Thoracic aorta (tissue), 2 donors: ENCODE measurements around the gene PTPRM. TPM values are rescaled to one million over a fixed set of nuclear protein-coding genes. Genes with fewer than 3 reads are reported as not detected.

ENCODE experiments used
- ATAC-seq: fragments of 150-250 bp; one replicate; pipeline ENCODE4 v1.8.0; 2017; ENCODE audit warnings: low read depth; ENCODE audit not compliant: insufficient number of reproducible peaks, low FRiP score
- DNase-seq: peaks from one replicate; pipeline ENCODE4 v3.0.0-alpha.2; 2020; ENCODE audit warnings: low spot score
- H3K27ac ChIP-seq, 2 donors: fragments of 200-600 bp; sonication (generic); 1 replicate in 1 of 2; 2 replicates in 1 of 2; pipeline ENCODE4 v1.5.1; 2016; ENCODE audit warnings: mild to moderate bottlenecking in 2 of 2, moderate library complexity in 2 of 2
- H3K27me3 ChIP-seq: fragments of 200-600 bp; sonication (generic); replicated peaks from 2 replicates; pipeline ENCODE4 v1.6.0; 2016; ENCODE audit warnings: mild to moderate bottlenecking; ENCODE audit not compliant: insufficient read depth
- H3K36me3 ChIP-seq: fragments of 200-600 bp; sonication (generic); one replicate; pipeline ENCODE4 v1.5.1; 2016
- H3K4me1 ChIP-seq, 2 donors: fragments of 200-600 bp; sonication (generic); 1 replicate in 1 of 2; 2 replicates in 1 of 2; pipeline versions ENCODE4 v1.5.1 to v1.6.0; 2016; ENCODE audit warnings: low read depth in 2 of 2, mild to moderate bottlenecking in 1 of 2; ENCODE audit not compliant: control insufficient read depth in 1 of 2
- H3K4me3 ChIP-seq: fragments of 200-600 bp; sonication (generic); 2 replicates; pipeline ENCODE4 v1.5.1; 2016; ENCODE audit warnings: mild to moderate bottlenecking
- H3K9me3 ChIP-seq: fragments of 200-600 bp; sonication (generic); 2 replicates; pipeline ENCODE4 v1.5.1; 2016
- total RNA-seq, 2 donors: library from RNA; depleted of rRNA; stranded (reverse); fragments of >200 nt; gene quantifications; one replicate each; pipeline versions ENCODE4 v1.1.0 to v1.2.3, GENCODE V29; 2016
- TF ChIP-seq, protein P1 (sequence below): fragments of 200-600 bp; sonication (generic); IDR thresholded peaks from one replicate; pipeline ENCODE4 v1.5.1; 2019; ENCODE audit warnings: antibody characterized with exemption

PTPRM gene
- total RNA-seq, 2 donors from 2014 or later, result 90.3 to 102 TPM

DNA sequence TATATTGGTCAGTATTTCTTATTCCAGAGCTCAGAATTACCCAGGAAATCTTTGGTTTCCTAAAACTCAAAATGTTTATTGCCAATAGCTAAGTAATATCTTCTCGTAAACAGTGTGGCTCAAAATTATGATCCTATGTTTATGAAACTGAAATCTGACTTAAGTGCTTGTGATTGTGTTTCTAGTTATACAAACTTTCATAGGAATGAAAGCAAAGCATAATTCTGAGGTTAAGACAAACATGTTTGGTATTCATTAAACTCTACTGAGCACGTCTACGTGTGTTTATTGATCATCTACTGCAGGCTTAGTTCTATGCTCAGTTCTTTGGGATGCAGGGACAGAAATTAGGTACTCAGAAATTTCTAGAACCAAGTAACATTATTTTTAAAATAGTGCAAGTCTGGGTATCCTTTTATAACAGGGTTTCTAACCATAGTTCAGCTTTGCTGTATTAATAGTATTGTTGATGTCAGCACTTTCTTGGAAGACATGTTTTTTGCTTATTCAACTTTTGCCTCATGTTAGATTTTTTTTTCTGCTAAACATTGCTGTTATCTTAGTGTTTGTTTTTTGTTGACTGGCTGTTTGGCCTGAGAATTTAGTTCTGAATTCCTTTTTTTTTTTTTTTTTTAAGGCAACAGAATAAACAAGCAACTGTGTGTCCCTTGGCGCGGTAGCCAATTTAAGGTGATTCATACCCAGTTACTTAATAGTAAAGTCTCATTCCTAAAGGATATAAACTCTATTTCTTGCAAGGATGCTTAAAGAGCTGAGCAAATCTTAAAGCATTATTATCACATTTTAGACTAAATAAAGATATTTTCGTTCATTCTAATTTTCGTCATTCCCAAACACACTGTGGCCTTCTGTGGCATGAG is 31.3 kb downstream of the PTPRM start:
- ATAC-seq (peak; percentile 75), DNase-seq (no peak)
- H3K27ac ChIP-seq, result peak overlapping the region in 1 of 2 donors; percentile 41
- no peak overlapping the region for H3K4me3 ChIP-seq
- H3K9me3 ChIP-seq, result no peaks in the 10 kb centered on the region
- TF ChIP-seq, protein P1, sequence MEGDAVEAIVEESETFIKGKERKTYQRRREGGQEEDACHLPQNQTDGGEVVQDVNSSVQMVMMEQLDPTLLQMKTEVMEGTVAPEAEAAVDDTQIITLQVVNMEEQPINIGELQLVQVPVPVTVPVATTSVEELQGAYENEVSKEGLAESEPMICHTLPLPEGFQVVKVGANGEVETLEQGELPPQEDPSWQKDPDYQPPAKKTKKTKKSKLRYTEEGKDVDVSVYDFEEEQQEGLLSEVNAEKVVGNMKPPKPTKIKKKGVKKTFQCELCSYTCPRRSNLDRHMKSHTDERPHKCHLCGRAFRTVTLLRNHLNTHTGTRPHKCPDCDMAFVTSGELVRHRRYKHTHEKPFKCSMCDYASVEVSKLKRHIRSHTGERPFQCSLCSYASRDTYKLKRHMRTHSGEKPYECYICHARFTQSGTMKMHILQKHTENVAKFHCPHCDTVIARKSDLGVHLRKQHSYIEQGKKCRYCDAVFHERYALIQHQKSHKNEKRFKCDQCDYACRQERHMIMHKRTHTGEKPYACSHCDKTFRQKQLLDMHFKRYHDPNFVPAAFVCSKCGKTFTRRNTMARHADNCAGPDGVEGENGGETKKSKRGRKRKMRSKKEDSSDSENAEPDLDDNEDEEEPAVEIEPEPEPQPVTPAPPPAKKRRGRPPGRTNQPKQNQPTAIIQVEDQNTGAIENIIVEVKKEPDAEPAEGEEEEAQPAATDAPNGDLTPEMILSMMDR, result no peak
- H3K27me3 ChIP-seq, result no peaks in the 10 kb centered on the region
- no peaks in the 10 kb centered on the region for H3K36me3 ChIP-seq
- peaks cover 9 to 28% of the 10 kb centered on the region in 2 donors for H3K4me1 ChIP-seq

DNA sequence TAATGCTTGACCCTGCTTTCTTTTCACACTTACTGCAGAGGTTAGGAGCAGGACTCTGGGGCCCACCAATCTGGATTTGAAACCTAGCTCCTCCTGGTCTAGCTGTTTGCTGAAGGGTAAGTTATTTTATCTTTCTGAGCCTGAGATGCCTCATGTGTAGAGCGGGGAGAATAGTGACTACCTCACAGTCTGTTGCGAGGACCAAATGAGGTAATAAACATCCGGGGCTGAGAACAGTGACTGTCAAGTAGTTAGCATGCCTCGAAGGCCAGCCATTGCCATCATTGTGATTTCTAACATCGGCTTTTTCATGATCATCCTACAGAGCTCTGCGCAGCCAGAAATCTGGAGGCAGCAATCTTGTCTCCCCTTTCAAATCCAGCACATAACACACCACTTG is 32.9 kb downstream of the PTPRM start:
- DNase-seq (no peak), ATAC-seq (no peak)
- Histone ChIP-seq H3K9me3 (no peaks in the 10 kb centered on the region), H3K27ac (peak overlapping the region in 1 of 2 donors; percentile 41), H3K27me3 (no peaks in the 10 kb centered on the region), H3K4me1 (peaks cover 9 to 30% of the 10 kb centered on the region in 2 donors), H3K36me3 (no peaks in the 10 kb centered on the region), H3K4me3 (no peak overlapping the region)
- TF ChIP-seq, protein P1, result no peak

DNA sequence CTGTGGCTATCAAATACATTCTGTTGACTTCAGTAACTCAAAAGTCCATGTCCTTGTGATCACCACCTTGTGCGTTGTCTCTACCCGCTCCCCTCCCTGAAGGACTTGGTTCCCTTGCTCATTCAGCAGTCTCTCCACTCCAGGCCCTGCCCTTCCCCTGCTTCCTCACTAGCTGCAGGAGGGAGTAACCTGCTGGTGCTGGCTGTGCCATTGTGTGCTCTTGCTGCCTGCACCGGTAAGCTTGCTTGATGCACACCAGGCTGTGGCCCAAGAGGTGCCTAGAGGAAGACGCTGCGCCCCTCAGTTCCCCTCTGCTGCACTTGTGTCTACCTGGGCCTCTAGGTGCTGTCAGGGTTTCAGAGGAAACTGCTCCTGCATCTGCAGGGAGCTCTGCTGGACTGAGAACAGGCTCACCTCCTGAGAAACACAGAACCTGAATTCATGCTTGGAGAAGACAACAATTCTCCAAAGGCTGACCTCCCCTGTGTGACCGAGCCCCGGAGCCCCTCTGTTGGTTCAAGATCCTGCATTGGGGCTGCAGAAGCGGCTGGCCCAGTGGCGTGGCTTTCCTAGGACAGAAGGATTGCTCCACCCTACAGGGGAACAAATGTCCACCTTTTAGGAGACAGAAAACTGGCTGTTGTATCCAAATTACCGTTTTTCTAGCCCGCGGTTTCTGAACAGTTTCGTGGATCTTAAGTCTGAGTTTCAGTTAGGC is 33.6 kb downstream of the PTPRM start:
- ATAC-seq (no peak), DNase-seq (no peak)
- Histone ChIP-seq H3K9me3 (no peaks in the 10 kb centered on the region), H3K27me3 (no peaks in the 10 kb centered on the region), H3K27ac (no peak overlapping the region), H3K4me1 (peaks cover 9 to 30% of the 10 kb centered on the region in 2 donors), H3K36me3 (no peaks in the 10 kb centered on the region), H3K4me3 (no peak overlapping the region)
- TF ChIP-seq, protein P1, result no peak

DNA sequence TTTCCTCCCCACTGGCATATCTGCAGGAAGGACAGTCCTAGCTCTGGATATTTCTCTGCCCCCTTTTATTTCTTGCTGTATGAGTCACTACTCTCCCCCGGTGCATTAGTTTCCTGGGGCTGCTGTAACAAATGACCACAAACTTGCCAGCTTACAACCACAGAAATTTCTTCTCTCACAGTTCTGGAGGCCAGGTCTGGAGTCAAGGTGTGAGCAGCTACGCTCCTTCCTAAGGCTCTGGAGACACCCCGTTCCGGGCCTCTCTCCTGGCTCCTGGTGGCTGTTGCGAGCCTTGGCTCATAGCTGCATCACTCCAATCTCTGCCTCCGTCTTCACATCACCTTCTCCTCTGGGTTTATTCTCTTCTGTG is 34.1 kb downstream of the PTPRM start:
- no peak for DNase-seq
- Histone ChIP-seq H3K4me3 (no peak overlapping the region), H3K9me3 (no peaks in the 10 kb centered on the region), H3K4me1 (peaks cover 9 to 32% of the 10 kb centered on the region in 2 donors), H3K36me3 (no peaks in the 10 kb centered on the region), H3K27ac (no peak overlapping the region), H3K27me3 (no peaks in the 10 kb centered on the region)
- TF ChIP-seq, protein P1, result no peak
- no peak for ATAC-seq

DNA sequence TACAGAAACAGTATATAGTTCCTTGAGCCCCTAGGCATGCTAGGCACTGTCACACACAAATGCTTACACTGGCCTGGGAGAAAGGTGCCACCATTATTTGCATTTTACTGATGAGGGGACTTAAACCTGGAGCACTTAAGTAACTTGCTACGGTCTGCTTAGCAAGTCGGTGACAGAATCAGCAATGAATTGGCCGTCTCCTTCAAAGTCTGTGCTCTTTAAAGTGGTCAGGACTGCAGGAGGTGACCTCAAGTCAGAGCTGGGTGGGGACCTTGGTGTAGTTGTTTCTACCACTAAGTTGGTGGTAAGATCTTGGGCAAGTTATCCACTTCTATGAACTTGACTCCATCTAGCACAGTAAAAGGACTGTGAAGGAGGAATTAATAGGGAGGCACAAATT is 34.8 kb downstream of the PTPRM start:
- TF ChIP-seq, protein P1, result no peak
- Histone ChIP-seq H3K27ac (no peak overlapping the region), H3K36me3 (no peaks in the 10 kb centered on the region), H3K27me3 (no peaks in the 10 kb centered on the region), H3K9me3 (no peaks in the 10 kb centered on the region), H3K4me1 (peaks cover 9 to 39% of the 10 kb centered on the region in 2 donors), H3K4me3 (no peak overlapping the region)
- no peak for ATAC-seq
- no peak for DNase-seq
